Adrenal gland (tissue), 12 donors: Measurements from ENCODE around the gene EVL. TPM values are rescaled to one million over a fixed set of nuclear protein-coding genes. Genes with fewer than 3 reads are reported as not detected.
A peak's percentile ranks its signal among the peaks of the same experiment; 100 is the strongest.
"Not testable (repeated sequence)": the region's sequence is repeated elsewhere in the genome, so short reads cannot be mapped to it uniquely, and the experiment has no call there.

Source experiments
- DNase-seq, 7 donors: peaks; one replicate each; pipeline ENCODE4 v3.0.0-alpha.2; 2019 to 2020
- H3K27ac ChIP-seq, 5 donors: fragments of 200-600 bp; sonication (generic) in 4 of 5; 1 replicate in 3 of 5; 2 replicates in 2 of 5; pipeline versions ENCODE4 v1.5.1 to v1.8.0; 2016 to 2020; ENCODE audit warnings: mild to moderate bottlenecking in 1 of 5
- H3K27me3 ChIP-seq: fragments of 200-600 bp; 2 replicates; pipeline ENCODE4 v1.8.0; 2021
- H3K36me3 ChIP-seq, 2 donors: fragments of 200-600 bp; replicated peaks in 1 of 2; 1 replicate in 1 of 2; 2 replicates in 1 of 2; pipeline versions ENCODE4 v1.5.1 to v1.8.0; 2018 to 2022
- H3K4me1 ChIP-seq, 2 donors: fragments of 200-600 bp; replicated peaks in 1 of 2; 1 replicate in 1 of 2; 2 replicates in 1 of 2; pipeline versions ENCODE4 v1.5.1 to v1.8.0; 2018 to 2021
- H3K4me3 ChIP-seq, 4 donors: fragments of 200-600 bp; sonication (generic) in 3 of 4; one replicate each; pipeline ENCODE4 v1.5.1; 2016 to 2018
- H3K9me3 ChIP-seq, 3 donors: fragments of 200-600 bp; sonication (generic) in 1 of 3; replicated peaks in 1 of 3; 1 replicate in 2 of 3; 2 replicates in 1 of 3; pipeline versions ENCODE4 v1.5.1 to v1.8.0; 2016 to 2021
- CTCF ChIP-seq, 6 experiments: fragments of 450-650 bp in 4 of 6; fragments of 200-600 bp in 2 of 6; sonication (generic) in 1 of 6; IDR thresholded peaks; 1 replicate in 5 of 6; 2 replicates in 1 of 6; pipeline versions ENCODE4 v1.5.1 to v1.8.0; 2016 to 2021; ENCODE audit warnings: antibody characterized with exemption in 6 of 6, mild to moderate bottlenecking in 2 of 6, moderate library complexity in 1 of 6
- POLR2A ChIP-seq, 2 donors: fragments of 450-650 bp; IDR thresholded peaks; one replicate each; pipeline ENCODE4 v1.6.1; 2017; ENCODE audit warnings: antibody characterized with exemption in 2 of 2, mild to moderate bottlenecking in 2 of 2, moderate library complexity in 1 of 2
- WGBS, 4 donors: extraction: QIAGEN DNeasy Blood & Tissue Kit in 2 of 4; methylation state at CpG; one replicate each; pipeline versions ENCODE4 v1.1.5 to v1.1.7; 2013 to 2017; 5-methylcytosine and 5-hydroxymethylcytosine counted together
- intact Hi-C, 2 donors: fragments of 100-400 bp; cut with DNase I; formaldehyde crosslinking; loops; one replicate each; pipeline versions ENCODE4 v1.14.1 to v1.15.0; 2022 to 2023
- polyA plus RNA-seq, 3 donors: library from polyadenylated mRNA; stranded (reverse); fragments of 200-250 nt in 2 of 3; fragments of 350-450 nt in 1 of 3; fragmentation: Illumina TruSeq in 1 of 3; extraction: RNeasy Lipid Tissue Mini Kit (QIAGEN cat#74804) in 1 of 3; gene quantifications; one replicate each; pipeline ENCODE4 v1.2.3, GENCODE V29; 2013 to 2014
- total RNA-seq, 9 donors: library from RNA; depleted of rRNA in 4 of 9; stranded (reverse); fragments of >200 nt in 4 of 9; fragments of 120-200 nt in 1 of 9; fragmentation: NEBNext Ultra II Directional in 1 of 9; extraction: Animal tissue kit (Norgen Biotek cat#: 25700) in 1 of 9; gene quantifications; one replicate each; pipeline versions ENCODE4 v1.1.0 to v1.2.4, GENCODE V29; 2013 to 2023
- donor health status: healthy with polysubstance abuse.
- donor health status: Bipolar disorder and iron deficiency.
- donor health status: DM: yes; HTN: yes; CAD: no.
- donor health status: DM: no; HTN: no; CAD: no.
- donor health status: DM: no; HTN: no; CAD: no.
- donor health status: DM: yes; HTN: yes; CAD: no.

EVL gene
- total and polyA plus RNA-seq, 12 donors = 23.7 to 209 (median 46.8) TPM

- no peaks in the 10 kb centered on the region for H3K36me3 ChIP-seq
- TF ChIP-seq CTCF (IDR thresholded peaks at IDR 0.05) (no peak), POLR2A (IDR thresholded peaks at IDR 0.05) (no peak)
- H3K4me3 ChIP-seq = no peak overlapping the region
- peaks cover 0 to under 1% of the 10 kb centered on the region in 2 donors for H3K4me1 ChIP-seq
- WGBS, 4 donors = 67 to 100% (median 95%) methylated on average over 3 to 6 of the region's 6 CpGs
- H3K27ac ChIP-seq = no peak overlapping the region
- DNase-seq = no peak
- H3K27me3 ChIP-seq = peaks cover 7% of the 10 kb centered on the region
- intact Hi-C loops = no loop called here
- H3K9me3 ChIP-seq = no peaks in the 10 kb centered on the region
Observed at GRCh38 chr14:100153560-100153959, 88.3 kb downstream of the EVL start.

- Histone ChIP-seq H3K36me3 (no peaks in the 10 kb centered on the region), H3K4me1 (peaks cover 10 to 13% of the 10 kb centered on the region in 2 donors), H3K27ac (peak overlapping the region in 1 of 5 donors; percentile 29), H3K27me3 (peaks cover 21% of the 10 kb centered on the region), H3K9me3 (no peaks in the 10 kb centered on the region), H3K4me3 (no peak overlapping the region)
- WGBS, 4 donors = 58 to 62% (median 61%) methylated on average over 8 of the region's 8 CpGs
- TF ChIP-seq CTCF (IDR thresholded peaks at IDR 0.05) (peak in 3 of 6 experiments; percentile 25 to 40 (median 28)), POLR2A (IDR thresholded peaks at IDR 0.05) (no peak)
- intact Hi-C loops = no loop called here
- DNase-seq = no peak
Observed at GRCh38 chr14:100155049-100155621, 89.9 kb downstream of the EVL start.

- Histone ChIP-seq H3K9me3 (no peaks in the 10 kb centered on the region), H3K27me3 (peaks cover 30% of the 10 kb centered on the region), H3K4me3 (no peak overlapping the region), H3K27ac (peak overlapping the region in 1 of 5 donors; percentile 34), H3K36me3 (no peaks in the 10 kb centered on the region), H3K4me1 (peaks cover 10 to 13% of the 10 kb centered on the region in 2 donors)
- 58 to 63% (median 61%) methylated on average over 12 of the region's 12 CpGs for WGBS, 4 donors
- no peak for DNase-seq
- TF ChIP-seq CTCF (IDR thresholded peaks at IDR 0.05) = no peak
- TF ChIP-seq POLR2A (IDR thresholded peaks at IDR 0.05) = no peak
- intact Hi-C loops = no loop called here
Observed at GRCh38 chr14:100155756-100156616, 90.8 kb downstream of the EVL start.

- H3K4me3 ChIP-seq = no peak overlapping the region
- H3K9me3 ChIP-seq = no peaks in the 10 kb centered on the region
- DNase-seq = no peak
- H3K27me3 ChIP-seq = peaks cover 31% of the 10 kb centered on the region
- intact Hi-C loops = no loop called here
- H3K27ac ChIP-seq = no peak overlapping the region
- 59 to 80% (median 70%) methylated on average over 4 to 6 of the region's 6 CpGs for whole genome bisulfite sequencing, 4 donors
- H3K36me3 ChIP-seq = no peaks in the 10 kb centered on the region
- H3K4me1 ChIP-seq = peaks cover 10 to 13% of the 10 kb centered on the region in 2 donors
- no peak for TF ChIP-seq POLR2A (IDR thresholded peaks at IDR 0.05)
- no peak for TF ChIP-seq CTCF (IDR thresholded peaks at IDR 0.05)
Observed at GRCh38 chr14:100156776-100157175, 91.6 kb downstream of the EVL start.

GRCh38 chr14:100157548-100158232 lies 92.5 kb downstream of the EVL start:
- intact Hi-C loops = not testable (repeated sequence)
- H3K27me3 ChIP-seq = peaks cover 31% of the 10 kb centered on the region

More at GRCh38 chr14:100157548-100158232, 92.5 kb downstream of the EVL start:
- H3K9me3 ChIP-seq, H3K27ac ChIP-seq, DNase-seq, H3K36me3 ChIP-seq, H3K4me3 ChIP-seq: not testable (repeated sequence)
- 82 to 87% (median 84%) methylated on average over 14 to 16 of the region's 16 CpGs for WGBS, 4 donors
- peaks cover 10 to 13% of the 10 kb centered on the region in 2 donors for H3K4me1 ChIP-seq
